PC-9 (cell line): Measurements from ENCODE around the gene TM9SF2.

Experiments
- CTCF ChIP-seq: fragments of 200-600 bp; sonication (generic); conservative IDR thresholded peaks from 2 replicates; pipeline ENCODE4 v1.6.1; 2017; ENCODE audit warnings: mixed run types, antibody characterized with exemption, mild to moderate bottlenecking, moderate library complexity
- EZH2 ChIP-seq: fragments of 200-600 bp; sonication (generic); IDR thresholded peaks from 2 replicates; pipeline ENCODE4 v1.8.0; 2017; ENCODE audit warnings: antibody characterized with exemption, low read depth

GRCh38 chr13:99507986-99508385, 6.7 kb downstream of the TM9SF2 start:
- no peak for TF ChIP-seq CTCF
- no peak for TF ChIP-seq EZH2
